PFSK-1 (cell line): ENCODE results near the gene ZFYVE21.

Source experiments
- TAF1 ChIP-seq: IDR thresholded peaks from 2 replicates; pipeline ENCODE4 v1.6.1; 2012; ENCODE audit warnings: low read length, control low read depth, borderline replicate concordance; ENCODE audit not compliant: insufficient read depth
- TF ChIP-seq, protein P1 (sequence below), 2 experiments: IDR thresholded peaks; 2 replicates each; pipeline versions ENCODE4 v1.6.1 to v1.8.0; 2011 to 2012; ENCODE audit warnings: low read depth in 2 of 2, low read length in 2 of 2, control low read depth in 1 of 2, inconsistent platforms in 1 of 2, mild to moderate bottlenecking in 1 of 2, moderate library complexity in 1 of 2; ENCODE audit not compliant: insufficient read depth in 1 of 2

DNA sequence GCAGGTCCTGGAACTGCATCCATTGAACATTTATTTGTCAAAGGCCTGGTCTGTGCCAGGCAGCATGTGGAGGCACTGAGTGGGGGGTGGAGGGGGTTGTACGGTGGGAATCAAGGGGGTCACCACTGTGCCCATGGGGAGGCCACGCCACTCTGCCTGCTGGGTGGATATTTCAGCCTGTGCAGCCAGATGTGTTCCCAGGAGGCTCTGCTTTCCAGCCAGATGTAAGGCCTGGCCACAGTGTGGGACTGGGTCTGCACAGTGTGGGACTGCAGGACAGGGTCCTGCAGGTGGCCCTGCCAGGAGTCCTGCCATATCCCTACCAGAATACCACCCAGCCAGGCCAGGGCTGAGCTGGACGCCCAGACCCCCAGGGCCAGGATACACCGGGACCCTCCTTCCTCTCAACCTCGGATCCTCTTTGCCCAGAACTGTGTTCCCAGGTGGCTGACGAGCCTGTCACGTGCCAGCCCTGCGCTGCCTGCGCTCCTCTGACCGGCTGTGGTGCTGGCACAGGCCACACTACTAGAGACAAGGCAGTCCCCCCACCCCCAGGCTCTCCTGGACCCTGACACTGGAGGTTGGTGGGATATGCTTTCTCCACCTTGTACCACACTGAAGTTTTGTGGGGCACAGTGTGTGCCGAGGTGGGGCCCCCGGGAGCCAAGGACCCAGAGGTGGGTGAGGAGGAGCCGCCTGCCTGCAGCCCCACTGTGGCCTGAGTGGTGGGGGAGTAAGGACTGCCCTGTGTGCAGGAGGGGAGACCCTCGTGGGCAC, 17.8 kb upstream of the ZFYVE21 start:
- no peak for TF ChIP-seq TAF1
- TF ChIP-seq, protein P1, sequence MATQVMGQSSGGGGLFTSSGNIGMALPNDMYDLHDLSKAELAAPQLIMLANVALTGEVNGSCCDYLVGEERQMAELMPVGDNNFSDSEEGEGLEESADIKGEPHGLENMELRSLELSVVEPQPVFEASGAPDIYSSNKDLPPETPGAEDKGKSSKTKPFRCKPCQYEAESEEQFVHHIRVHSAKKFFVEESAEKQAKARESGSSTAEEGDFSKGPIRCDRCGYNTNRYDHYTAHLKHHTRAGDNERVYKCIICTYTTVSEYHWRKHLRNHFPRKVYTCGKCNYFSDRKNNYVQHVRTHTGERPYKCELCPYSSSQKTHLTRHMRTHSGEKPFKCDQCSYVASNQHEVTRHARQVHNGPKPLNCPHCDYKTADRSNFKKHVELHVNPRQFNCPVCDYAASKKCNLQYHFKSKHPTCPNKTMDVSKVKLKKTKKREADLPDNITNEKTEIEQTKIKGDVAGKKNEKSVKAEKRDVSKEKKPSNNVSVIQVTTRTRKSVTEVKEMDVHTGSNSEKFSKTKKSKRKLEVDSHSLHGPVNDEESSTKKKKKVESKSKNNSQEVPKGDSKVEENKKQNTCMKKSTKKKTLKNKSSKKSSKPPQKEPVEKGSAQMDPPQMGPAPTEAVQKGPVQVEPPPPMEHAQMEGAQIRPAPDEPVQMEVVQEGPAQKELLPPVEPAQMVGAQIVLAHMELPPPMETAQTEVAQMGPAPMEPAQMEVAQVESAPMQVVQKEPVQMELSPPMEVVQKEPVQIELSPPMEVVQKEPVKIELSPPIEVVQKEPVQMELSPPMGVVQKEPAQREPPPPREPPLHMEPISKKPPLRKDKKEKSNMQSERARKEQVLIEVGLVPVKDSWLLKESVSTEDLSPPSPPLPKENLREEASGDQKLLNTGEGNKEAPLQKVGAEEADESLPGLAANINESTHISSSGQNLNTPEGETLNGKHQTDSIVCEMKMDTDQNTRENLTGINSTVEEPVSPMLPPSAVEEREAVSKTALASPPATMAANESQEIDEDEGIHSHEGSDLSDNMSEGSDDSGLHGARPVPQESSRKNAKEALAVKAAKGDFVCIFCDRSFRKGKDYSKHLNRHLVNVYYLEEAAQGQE (IDR thresholded peaks at IDR 0.05; ENCODE audit: insufficient read depth in 1 of 2, low read depth in 2 of 2, low read length in 2 of 2), result no peak
